WTC11 (cell line): ENCODE measurements around the gene SYNRG.

ENCODE experiments used
- AFF4 ChIP-seq: sonication (generic); formaldehyde crosslinking; IDR thresholded peaks from 2 replicates; pipeline ENCODE4 v1.8.1; 2023; ENCODE audit warnings: mild to moderate bottlenecking, missing genetic modification reagents, borderline replicate concordance
- ESRRA ChIP-seq: sonication (generic); formaldehyde crosslinking; IDR thresholded peaks from 2 replicates; pipeline ENCODE4 v1.8.1; 2022; ENCODE audit warnings: mild to moderate bottlenecking, missing genetic modification reagents, borderline replicate concordance
- KAT7 ChIP-seq: sonication (generic); formaldehyde crosslinking; IDR thresholded peaks from 2 replicates; pipeline ENCODE4 v1.8.1; 2023; ENCODE audit warnings: missing genetic modification reagents, mild to moderate bottlenecking, borderline replicate concordance
- NR2C2 ChIP-seq: sonication (generic); formaldehyde crosslinking; IDR thresholded peaks from 2 replicates; pipeline ENCODE4 v1.8.0; 2022; ENCODE audit warnings: mild to moderate bottlenecking, missing genetic modification reagents
- ZNF121 ChIP-seq: sonication (generic); formaldehyde crosslinking; IDR thresholded peaks from 2 replicates; pipeline ENCODE4 v1.8.0; 2023; ENCODE audit warnings: missing genetic modification reagents
- TF ChIP-seq, protein P1 (sequence below): sonication (generic); formaldehyde crosslinking; IDR thresholded peaks from 2 replicates; pipeline ENCODE4 v1.8.1; 2023; ENCODE audit warnings: mild to moderate bottlenecking, missing genetic modification reagents
- TF ChIP-seq, protein P2 (sequence below): fragments of 200-600 bp; IDR thresholded peaks from 2 replicates; pipeline ENCODE4 v1.8.0; 2022; ENCODE audit warnings: antibody characterized with exemption
- TF ChIP-seq, protein P3 (sequence below): sonication (generic); formaldehyde crosslinking; IDR thresholded peaks from 2 replicates; pipeline ENCODE4 v1.8.1; 2022; ENCODE audit warnings: low read depth, missing genetic modification reagents, borderline replicate concordance
- TF ChIP-seq, protein P4 (sequence below): sonication (generic); formaldehyde crosslinking; IDR thresholded peaks from 2 replicates; pipeline ENCODE4 v1.8.0; 2022; ENCODE audit warnings: mild to moderate bottlenecking, missing genetic modification reagents
- TF ChIP-seq, protein P5 (sequence below): sonication (generic); formaldehyde crosslinking; conservative IDR thresholded peaks from 2 replicates; pipeline ENCODE4 v1.8.1; 2022; ENCODE audit warnings: mild to moderate bottlenecking, missing genetic modification reagents

- TF ChIP-seq, protein P1, sequence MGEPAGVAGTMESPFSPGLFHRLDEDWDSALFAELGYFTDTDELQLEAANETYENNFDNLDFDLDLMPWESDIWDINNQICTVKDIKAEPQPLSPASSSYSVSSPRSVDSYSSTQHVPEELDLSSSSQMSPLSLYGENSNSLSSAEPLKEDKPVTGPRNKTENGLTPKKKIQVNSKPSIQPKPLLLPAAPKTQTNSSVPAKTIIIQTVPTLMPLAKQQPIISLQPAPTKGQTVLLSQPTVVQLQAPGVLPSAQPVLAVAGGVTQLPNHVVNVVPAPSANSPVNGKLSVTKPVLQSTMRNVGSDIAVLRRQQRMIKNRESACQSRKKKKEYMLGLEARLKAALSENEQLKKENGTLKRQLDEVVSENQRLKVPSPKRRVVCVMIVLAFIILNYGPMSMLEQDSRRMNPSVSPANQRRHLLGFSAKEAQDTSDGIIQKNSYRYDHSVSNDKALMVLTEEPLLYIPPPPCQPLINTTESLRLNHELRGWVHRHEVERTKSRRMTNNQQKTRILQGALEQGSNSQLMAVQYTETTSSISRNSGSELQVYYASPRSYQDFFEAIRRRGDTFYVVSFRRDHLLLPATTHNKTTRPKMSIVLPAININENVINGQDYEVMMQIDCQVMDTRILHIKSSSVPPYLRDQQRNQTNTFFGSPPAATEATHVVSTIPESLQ (CRISPR knock-in tag): no peak
- TF ChIP-seq, protein P2, sequence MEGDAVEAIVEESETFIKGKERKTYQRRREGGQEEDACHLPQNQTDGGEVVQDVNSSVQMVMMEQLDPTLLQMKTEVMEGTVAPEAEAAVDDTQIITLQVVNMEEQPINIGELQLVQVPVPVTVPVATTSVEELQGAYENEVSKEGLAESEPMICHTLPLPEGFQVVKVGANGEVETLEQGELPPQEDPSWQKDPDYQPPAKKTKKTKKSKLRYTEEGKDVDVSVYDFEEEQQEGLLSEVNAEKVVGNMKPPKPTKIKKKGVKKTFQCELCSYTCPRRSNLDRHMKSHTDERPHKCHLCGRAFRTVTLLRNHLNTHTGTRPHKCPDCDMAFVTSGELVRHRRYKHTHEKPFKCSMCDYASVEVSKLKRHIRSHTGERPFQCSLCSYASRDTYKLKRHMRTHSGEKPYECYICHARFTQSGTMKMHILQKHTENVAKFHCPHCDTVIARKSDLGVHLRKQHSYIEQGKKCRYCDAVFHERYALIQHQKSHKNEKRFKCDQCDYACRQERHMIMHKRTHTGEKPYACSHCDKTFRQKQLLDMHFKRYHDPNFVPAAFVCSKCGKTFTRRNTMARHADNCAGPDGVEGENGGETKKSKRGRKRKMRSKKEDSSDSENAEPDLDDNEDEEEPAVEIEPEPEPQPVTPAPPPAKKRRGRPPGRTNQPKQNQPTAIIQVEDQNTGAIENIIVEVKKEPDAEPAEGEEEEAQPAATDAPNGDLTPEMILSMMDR: no peak
- TF ChIP-seq ESRRA (CRISPR knock-in tag): no peak
- no peak for TF ChIP-seq ZNF121 (CRISPR knock-in tag)
- TF ChIP-seq, protein P3, sequence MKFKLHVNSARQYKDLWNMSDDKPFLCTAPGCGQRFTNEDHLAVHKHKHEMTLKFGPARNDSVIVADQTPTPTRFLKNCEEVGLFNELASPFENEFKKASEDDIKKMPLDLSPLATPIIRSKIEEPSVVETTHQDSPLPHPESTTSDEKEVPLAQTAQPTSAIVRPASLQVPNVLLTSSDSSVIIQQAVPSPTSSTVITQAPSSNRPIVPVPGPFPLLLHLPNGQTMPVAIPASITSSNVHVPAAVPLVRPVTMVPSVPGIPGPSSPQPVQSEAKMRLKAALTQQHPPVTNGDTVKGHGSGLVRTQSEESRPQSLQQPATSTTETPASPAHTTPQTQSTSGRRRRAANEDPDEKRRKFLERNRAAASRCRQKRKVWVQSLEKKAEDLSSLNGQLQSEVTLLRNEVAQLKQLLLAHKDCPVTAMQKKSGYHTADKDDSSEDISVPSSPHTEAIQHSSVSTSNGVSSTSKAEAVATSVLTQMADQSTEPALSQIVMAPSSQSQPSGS (CRISPR knock-in tag): no peak
- TF ChIP-seq, protein P4, sequence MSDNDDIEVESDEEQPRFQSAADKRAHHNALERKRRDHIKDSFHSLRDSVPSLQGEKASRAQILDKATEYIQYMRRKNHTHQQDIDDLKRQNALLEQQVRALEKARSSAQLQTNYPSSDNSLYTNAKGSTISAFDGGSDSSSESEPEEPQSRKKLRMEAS: no peak
- TF ChIP-seq KAT7 (CRISPR knock-in tag): no peak
- TF ChIP-seq AFF4: no peak
- TF ChIP-seq, protein P5, sequence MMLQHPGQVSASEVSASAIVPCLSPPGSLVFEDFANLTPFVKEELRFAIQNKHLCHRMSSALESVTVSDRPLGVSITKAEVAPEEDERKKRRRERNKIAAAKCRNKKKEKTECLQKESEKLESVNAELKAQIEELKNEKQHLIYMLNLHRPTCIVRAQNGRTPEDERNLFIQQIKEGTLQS: no peak
- TF ChIP-seq NR2C2 (CRISPR knock-in tag): no peak
Measured at GRCh38 chr17:37513711-37514110, 95.5 kb downstream of the SYNRG start.
